ENCODE results near the gene FGF21. TPM values are rescaled to one million over a fixed set of nuclear protein-coding genes. Genes with fewer than 3 reads are reported as not detected.

FGF21 gene
- total RNA-seq, 1 experiment from 2014 or later, result not detected

DNA sequence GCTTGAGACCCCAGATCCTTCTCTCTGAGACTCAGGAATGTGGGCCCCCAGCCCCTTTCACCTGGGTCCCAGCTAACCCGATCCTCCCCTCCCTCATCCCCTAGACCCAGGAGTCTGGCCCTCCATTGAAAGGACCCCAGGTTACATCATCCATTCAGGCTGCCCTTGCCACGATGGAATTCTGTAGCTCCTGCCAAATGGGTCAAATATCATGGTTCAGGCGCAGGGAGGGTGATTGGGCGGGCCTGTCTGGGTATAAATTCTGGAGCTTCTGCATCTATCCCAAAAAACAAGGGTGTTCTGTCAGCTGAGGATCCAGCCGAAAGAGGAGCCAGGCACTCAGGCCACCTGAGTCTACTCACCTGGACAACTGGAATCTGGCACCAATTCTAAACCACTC is 463 bp downstream of the FGF21 start:
- H3K4me1 Mint-ChIP-seq (ENCODE audit: low read depth, unreplicated experiment), result peaks cover 28% of the 10 kb centered on the region
- H3K27ac Mint-ChIP-seq (ENCODE audit: unreplicated experiment), result no peak overlapping the region
- H3K9me3 Mint-ChIP-seq (ENCODE audit: low read depth, unreplicated experiment), result no peaks in the 10 kb centered on the region
- peaks cover 8% of the 10 kb centered on the region for H3K27me3 Mint-ChIP-seq (ENCODE audit: unreplicated experiment)
- CTCF ChIA-PET, result no interaction called here
- no peak for DNase-seq
- BruUV-seq (replicated peaks), result no TSS peak
- TF ChIP-seq CTCF (IDR thresholded peaks at IDR 0.05; ENCODE audit: unreplicated experiment), result no peak
- intact Hi-C loops (cut with micrococcal nuclease; ENCODE audit: unreplicated experiment), result no loop called here
- H3K4me3 Mint-ChIP-seq (ENCODE audit: low read depth, unreplicated experiment), result no peak overlapping the region
- peaks cover 24% of the 10 kb centered on the region for H3K36me3 Mint-ChIP-seq (ENCODE audit: insufficient read depth, unreplicated experiment)

- H3K27me3 Mint-ChIP-seq (ENCODE audit: unreplicated experiment), result peaks cover 12% of the 10 kb centered on the region
- no peak overlapping the region for H3K4me3 Mint-ChIP-seq (ENCODE audit: low read depth, unreplicated experiment)
- no peak for DNase-seq
- no peaks in the 10 kb centered on the region for H3K9me3 Mint-ChIP-seq (ENCODE audit: low read depth, unreplicated experiment)
- CTCF ChIA-PET, result no interaction called here
- no peak overlapping the region for H3K27ac Mint-ChIP-seq (ENCODE audit: unreplicated experiment)
- H3K36me3 Mint-ChIP-seq (ENCODE audit: insufficient read depth, unreplicated experiment), result peaks cover 20% of the 10 kb centered on the region
- TF ChIP-seq CTCF (IDR thresholded peaks at IDR 0.05; ENCODE audit: unreplicated experiment), result no peak
- peaks cover 32% of the 10 kb centered on the region for H3K4me1 Mint-ChIP-seq (ENCODE audit: low read depth, unreplicated experiment)
- BruUV-seq (replicated peaks), result no TSS peak
- intact Hi-C loops (cut with micrococcal nuclease; ENCODE audit: unreplicated experiment), result no loop called here
Observed at GRCh38 chr19:48756212-48756611, 888 bp downstream of the FGF21 start.

DNA sequence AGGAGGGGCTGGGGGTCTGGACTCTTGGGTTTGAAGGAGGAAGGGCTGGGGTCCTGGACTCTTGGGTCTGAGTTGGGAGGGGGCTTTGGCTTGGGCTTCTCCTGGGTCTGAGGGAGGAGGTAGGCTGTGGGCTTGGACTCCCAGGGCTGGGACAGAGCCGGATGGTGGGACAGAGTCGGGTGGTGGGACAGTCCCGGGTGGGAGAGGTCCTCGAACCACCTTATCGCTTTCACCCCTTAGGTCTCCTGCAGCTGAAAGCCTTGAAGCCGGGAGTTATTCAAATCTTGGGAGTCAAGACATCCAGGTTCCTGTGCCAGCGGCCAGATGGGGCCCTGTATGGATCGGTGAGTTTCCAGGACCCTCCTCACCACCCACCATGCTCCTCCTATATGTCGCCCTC is 1.4 kb downstream of the FGF21 start:
- no TSS peak for BruUV-seq (replicated peaks)
- CTCF ChIA-PET, result no interaction called here

GRCh38 chr19:48757089-48757675 is 1.9 kb downstream of the FGF21 start:
- peaks cover 32% of the 10 kb centered on the region for H3K4me1 Mint-ChIP-seq (ENCODE audit: low read depth, unreplicated experiment)
- H3K27me3 Mint-ChIP-seq (ENCODE audit: unreplicated experiment), result peaks cover 21% of the 10 kb centered on the region
- peaks cover 12% of the 10 kb centered on the region for H3K36me3 Mint-ChIP-seq (ENCODE audit: insufficient read depth, unreplicated experiment)
- no peak for DNase-seq
- intact Hi-C loops (cut with micrococcal nuclease; ENCODE audit: unreplicated experiment), result no loop called here
- no peaks in the 10 kb centered on the region for H3K9me3 Mint-ChIP-seq (ENCODE audit: low read depth, unreplicated experiment)
- CTCF ChIA-PET, result interaction anchor here (0.7 kb wide), 1 partner anchor 10 kb away, joined by 3 read pairs; no protein-coding TSS in a partner anchor
- no peak overlapping the region for H3K4me3 Mint-ChIP-seq (ENCODE audit: low read depth, unreplicated experiment)
- H3K27ac Mint-ChIP-seq (ENCODE audit: unreplicated experiment), result no peak overlapping the region
- no TSS peak for BruUV-seq (replicated peaks)
- TF ChIP-seq CTCF (IDR thresholded peaks at IDR 0.05; ENCODE audit: unreplicated experiment), result no peak

More for the DNA sequence above, 1.4 kb downstream of the FGF21 start:
- no peak for TF ChIP-seq CTCF (IDR thresholded peaks at IDR 0.05; ENCODE audit: unreplicated experiment)
- Mint-ChIP-seq H3K27ac (ENCODE audit: unreplicated experiment) (no peak overlapping the region), H3K4me3 (ENCODE audit: low read depth, unreplicated experiment) (no peak overlapping the region), H3K27me3 (ENCODE audit: unreplicated experiment) (peaks cover 16% of the 10 kb centered on the region), H3K9me3 (ENCODE audit: low read depth, unreplicated experiment) (no peaks in the 10 kb centered on the region), H3K4me1 (ENCODE audit: low read depth, unreplicated experiment) (peaks cover 32% of the 10 kb centered on the region), H3K36me3 (ENCODE audit: insufficient read depth, unreplicated experiment) (peaks cover 16% of the 10 kb centered on the region)
- no peak for DNase-seq
- intact Hi-C loops (cut with micrococcal nuclease; ENCODE audit: unreplicated experiment), result no loop called here
